Neural cell (in vitro differentiated cells): Measurements from ENCODE around the gene H6PD.

Experiments used
- EZH2 ChIP-seq: fragments of 200-600, 300-800 bp; shearing (Covaris generic), sonication (generic); IDR thresholded peaks from 2 replicates; pipeline ENCODE4 v1.6.1; 2014; ENCODE audit warnings: antibody characterized with exemption, low read length, borderline replicate concordance, mild to moderate bottlenecking; ENCODE audit not compliant: insufficient read depth, poor library complexity, severe bottlenecking
- MXI1 ChIP-seq: fragments of 450-650 bp; conservative IDR thresholded peaks from 2 replicates; pipeline ENCODE4 v1.6.1; 2014; ENCODE audit warnings: antibody characterized with exemption, mild to moderate bottlenecking; ENCODE audit not compliant: poor library complexity, severe bottlenecking
- POLR2AphosphoS5 ChIP-seq: IDR thresholded peaks from 2 replicates; pipeline ENCODE4 v1.6.1; 2012
- TF ChIP-seq, protein P1 (sequence below): fragments of 450-650 bp; IDR thresholded peaks from 2 replicates; pipeline ENCODE4 v1.5.1; 2014; ENCODE audit warnings: antibody characterized with exemption, mild to moderate bottlenecking, moderate library complexity; ENCODE audit not compliant: poor library complexity, severe bottlenecking
- TF ChIP-seq, protein P2 (sequence below): IDR thresholded peaks from 2 replicates; pipeline ENCODE4 v1.6.1; 2012; ENCODE audit warnings: borderline replicate concordance

DNA sequence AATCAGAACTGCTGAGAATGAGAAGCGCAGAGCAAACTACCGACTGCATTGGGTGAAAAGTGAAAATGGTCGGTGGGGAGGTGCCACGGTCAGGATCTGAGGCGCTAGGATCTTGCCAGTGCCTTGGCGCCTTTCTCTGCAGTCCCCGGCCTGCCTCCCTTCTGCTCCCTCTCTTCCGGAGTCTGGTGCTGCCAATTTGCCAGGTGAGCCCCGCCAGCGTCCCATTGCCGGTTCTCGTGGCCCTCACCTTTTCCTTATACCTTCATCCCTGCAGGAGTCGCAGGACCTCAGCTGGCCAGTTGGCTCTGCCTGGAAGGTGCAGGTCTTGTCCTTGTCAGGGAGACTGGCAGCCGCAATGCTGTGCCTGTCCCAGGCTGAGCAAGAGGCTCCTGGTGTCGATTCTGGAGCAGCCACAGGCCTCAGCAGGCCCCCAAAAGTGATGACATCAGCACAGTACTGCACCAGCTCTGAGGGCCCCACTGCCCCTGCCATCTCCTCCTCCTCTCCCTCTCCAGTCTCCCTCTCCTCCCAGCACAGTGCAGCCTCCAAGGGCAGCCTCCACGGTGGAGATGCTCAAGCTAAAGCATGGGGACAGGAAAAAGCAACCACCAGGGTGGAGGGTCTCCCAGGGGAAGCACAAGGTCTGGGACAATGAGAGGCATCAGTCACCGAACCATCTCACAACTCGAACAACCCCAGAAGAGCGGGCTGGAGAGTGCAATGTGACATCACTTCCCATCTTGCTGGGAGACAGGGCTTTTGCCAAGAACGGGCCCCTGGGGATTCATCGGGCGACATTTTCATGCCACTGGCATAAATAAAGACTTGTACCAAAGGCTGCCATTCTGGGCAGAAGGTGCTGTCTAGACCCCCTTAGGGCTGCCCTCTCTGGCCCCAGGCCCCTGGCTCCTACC is 37.1 kb upstream of the H6PD start:
- TF ChIP-seq POLR2AphosphoS5 (no peak), MXI1 (no peak), EZH2 (no peak)
- TF ChIP-seq, protein P1, sequence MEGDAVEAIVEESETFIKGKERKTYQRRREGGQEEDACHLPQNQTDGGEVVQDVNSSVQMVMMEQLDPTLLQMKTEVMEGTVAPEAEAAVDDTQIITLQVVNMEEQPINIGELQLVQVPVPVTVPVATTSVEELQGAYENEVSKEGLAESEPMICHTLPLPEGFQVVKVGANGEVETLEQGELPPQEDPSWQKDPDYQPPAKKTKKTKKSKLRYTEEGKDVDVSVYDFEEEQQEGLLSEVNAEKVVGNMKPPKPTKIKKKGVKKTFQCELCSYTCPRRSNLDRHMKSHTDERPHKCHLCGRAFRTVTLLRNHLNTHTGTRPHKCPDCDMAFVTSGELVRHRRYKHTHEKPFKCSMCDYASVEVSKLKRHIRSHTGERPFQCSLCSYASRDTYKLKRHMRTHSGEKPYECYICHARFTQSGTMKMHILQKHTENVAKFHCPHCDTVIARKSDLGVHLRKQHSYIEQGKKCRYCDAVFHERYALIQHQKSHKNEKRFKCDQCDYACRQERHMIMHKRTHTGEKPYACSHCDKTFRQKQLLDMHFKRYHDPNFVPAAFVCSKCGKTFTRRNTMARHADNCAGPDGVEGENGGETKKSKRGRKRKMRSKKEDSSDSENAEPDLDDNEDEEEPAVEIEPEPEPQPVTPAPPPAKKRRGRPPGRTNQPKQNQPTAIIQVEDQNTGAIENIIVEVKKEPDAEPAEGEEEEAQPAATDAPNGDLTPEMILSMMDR, result no peak
- TF ChIP-seq, protein P2, sequence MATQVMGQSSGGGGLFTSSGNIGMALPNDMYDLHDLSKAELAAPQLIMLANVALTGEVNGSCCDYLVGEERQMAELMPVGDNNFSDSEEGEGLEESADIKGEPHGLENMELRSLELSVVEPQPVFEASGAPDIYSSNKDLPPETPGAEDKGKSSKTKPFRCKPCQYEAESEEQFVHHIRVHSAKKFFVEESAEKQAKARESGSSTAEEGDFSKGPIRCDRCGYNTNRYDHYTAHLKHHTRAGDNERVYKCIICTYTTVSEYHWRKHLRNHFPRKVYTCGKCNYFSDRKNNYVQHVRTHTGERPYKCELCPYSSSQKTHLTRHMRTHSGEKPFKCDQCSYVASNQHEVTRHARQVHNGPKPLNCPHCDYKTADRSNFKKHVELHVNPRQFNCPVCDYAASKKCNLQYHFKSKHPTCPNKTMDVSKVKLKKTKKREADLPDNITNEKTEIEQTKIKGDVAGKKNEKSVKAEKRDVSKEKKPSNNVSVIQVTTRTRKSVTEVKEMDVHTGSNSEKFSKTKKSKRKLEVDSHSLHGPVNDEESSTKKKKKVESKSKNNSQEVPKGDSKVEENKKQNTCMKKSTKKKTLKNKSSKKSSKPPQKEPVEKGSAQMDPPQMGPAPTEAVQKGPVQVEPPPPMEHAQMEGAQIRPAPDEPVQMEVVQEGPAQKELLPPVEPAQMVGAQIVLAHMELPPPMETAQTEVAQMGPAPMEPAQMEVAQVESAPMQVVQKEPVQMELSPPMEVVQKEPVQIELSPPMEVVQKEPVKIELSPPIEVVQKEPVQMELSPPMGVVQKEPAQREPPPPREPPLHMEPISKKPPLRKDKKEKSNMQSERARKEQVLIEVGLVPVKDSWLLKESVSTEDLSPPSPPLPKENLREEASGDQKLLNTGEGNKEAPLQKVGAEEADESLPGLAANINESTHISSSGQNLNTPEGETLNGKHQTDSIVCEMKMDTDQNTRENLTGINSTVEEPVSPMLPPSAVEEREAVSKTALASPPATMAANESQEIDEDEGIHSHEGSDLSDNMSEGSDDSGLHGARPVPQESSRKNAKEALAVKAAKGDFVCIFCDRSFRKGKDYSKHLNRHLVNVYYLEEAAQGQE, result no peak
